Measurements from ENCODE around the gene DUOXA2. TPM values are rescaled to one million over a fixed set of nuclear protein-coding genes. Genes with fewer than 3 reads are reported as not detected.
A peak's percentile ranks its signal among the peaks of the same experiment; 100 is the strongest.

Gene DUOXA2
- total RNA-seq, 4 donors from 2014 or later, result 0.67 TPM; not detected in 3

DNA sequence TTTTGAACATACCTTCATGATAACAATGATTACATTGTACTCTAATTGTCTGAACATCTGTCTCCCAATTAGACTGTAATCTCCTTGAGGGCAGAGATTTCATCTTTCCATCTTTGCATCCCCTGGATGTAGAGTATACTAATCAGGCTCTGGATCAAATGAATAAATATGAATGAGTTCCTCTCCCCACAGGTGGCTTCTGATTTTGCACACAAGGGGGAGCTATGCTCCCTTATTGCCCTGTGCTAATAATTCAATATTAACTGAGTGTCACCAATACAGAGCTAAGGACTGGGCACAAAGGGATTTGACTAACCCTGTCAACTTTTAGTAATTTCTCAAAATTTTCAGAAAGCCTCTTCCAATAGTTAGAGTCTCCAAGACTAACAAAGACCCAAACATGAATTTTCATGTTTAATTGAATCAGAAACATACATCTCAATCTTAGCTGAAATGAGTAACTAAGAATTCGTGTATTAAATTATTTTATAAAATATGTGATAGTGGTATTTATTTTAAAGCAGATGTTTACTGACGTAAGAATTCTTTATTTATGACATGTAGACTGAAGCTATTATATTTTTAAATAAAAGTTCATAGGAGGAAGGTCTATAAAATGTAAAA is 12.5 kb downstream of the DUOXA2 start:
- DNase-seq, result peak in 2 of 3 donors; percentile 30 to 76
- H3K27me3 ChIP-seq, result peaks cover 0 to 18% of the 10 kb centered on the region in 2 donors

GRCh38 chr15:45128971-45129639 is 15.0 kb downstream of the DUOXA2 start:
- no peak overlapping the region for H3K27ac ChIP-seq
- H3K27me3 ChIP-seq, result peaks cover 0 to 18% of the 10 kb centered on the region in 2 donors
- H3K36me3 ChIP-seq, result no peaks in the 10 kb centered on the region
- H3K9me3 ChIP-seq, result no peaks in the 10 kb centered on the region
- no peak for TF ChIP-seq POLR2A (IDR thresholded peaks at IDR 0.05)
- TF ChIP-seq CTCF (IDR thresholded peaks at IDR 0.05), result no peak
- peak overlapping the region in 2 of 4 donors; percentile 35 to 36 for H3K4me3 ChIP-seq
- peaks cover 0 to 13% (median 3%) of the 10 kb centered on the region in 4 donors for H3K4me1 ChIP-seq
- peak in 1 of 3 donors; percentile 41 for DNase-seq

More for the DNA sequence above, 12.5 kb downstream of the DUOXA2 start:
- Histone ChIP-seq H3K4me3 (no peak overlapping the region), H3K36me3 (no peaks in the 10 kb centered on the region), H3K27ac (no peak overlapping the region), H3K4me1 (peaks cover 0 to 13% (median 3%) of the 10 kb centered on the region in 4 donors), H3K9me3 (no peaks in the 10 kb centered on the region)
- peak; percentile 24 to 73 (median 68) for TF ChIP-seq CTCF (IDR thresholded peaks at IDR 0.05)
- no peak for TF ChIP-seq POLR2A (IDR thresholded peaks at IDR 0.05)

- Histone ChIP-seq H3K4me1 (peaks cover 0 to 13% (median 3%) of the 10 kb centered on the region in 4 donors), H3K4me3 (peak within 1 kb of the TSS in 3 of 4 donors; percentile 12 to 36 (median 35)), H3K27ac (no peak within 1 kb of the TSS), H3K36me3 (no peaks in the 10 kb centered on the region), H3K27me3 (peaks cover 0 to 16% of the 10 kb centered on the region in 2 donors), H3K9me3 (no peaks in the 10 kb centered on the region)
- DNase-seq, result peak in 2 of 3 donors; percentile 59 to 74
- TF ChIP-seq POLR2A (IDR thresholded peaks at IDR 0.05) (no peak), CTCF (IDR thresholded peaks at IDR 0.05) (no peak)
Measured at GRCh38 chr15:45129651-45130129, 15.6 kb downstream of the DUOXA2 start, which contains the start of the genes DUOX1 and DUOXA1. Gene DUOX1 (plus strand): TSS chr15:45129994. CDS start chr15:45131967, 1,973 bp downstream. Gene DUOXA1 (minus strand): TSS chr15:45129879. CDS start chr15:45123014, 6,865 bp downstream.

DNA sequence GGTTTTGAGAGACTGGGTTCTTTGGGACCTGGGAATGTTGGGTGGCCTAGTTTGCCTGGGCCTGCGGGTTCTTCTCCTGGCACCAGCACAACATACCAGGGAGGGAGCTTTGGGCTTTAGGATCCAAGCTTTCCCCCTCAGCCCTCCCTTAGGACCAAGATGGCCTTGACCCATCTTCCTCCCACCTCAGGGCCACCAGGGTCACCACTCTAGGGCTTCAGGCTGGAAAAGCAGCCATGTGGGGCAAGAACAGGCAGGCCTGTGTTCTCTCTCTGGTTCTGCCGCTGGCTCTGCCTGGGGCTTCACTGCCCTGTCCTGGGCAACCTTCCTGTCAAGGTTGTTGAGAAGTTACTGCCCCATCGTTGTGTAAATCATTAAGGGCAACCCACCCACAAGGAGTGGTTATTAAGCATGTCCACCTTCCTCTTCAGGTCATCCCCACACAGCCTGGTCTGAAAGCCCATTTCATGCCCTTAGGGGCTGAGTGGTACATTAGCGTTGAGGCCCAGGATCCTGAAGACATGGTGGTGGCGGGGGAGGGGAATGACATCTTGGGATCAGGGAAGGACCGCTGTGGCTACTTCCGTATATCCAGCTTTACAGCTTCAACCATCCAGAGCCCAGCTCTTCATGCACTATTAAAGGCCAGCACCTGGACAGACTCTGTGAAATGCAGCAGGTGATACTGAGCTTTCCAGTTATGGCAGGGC is 16.3 kb downstream of the DUOXA2 start:
- Histone ChIP-seq H3K9me3 (no peaks in the 10 kb centered on the region), H3K4me1 (peaks cover 0 to 21% (median 7%) of the 10 kb centered on the region in 4 donors), H3K4me3 (peak overlapping the region in 1 of 4 donors; percentile 36), H3K27me3 (peaks cover 0 to 22% of the 10 kb centered on the region in 2 donors), H3K36me3 (no peaks in the 10 kb centered on the region), H3K27ac (no peak overlapping the region)
- peak in 1 of 3 donors; percentile 7 for DNase-seq
- TF ChIP-seq CTCF (IDR thresholded peaks at IDR 0.05) (no peak), POLR2A (IDR thresholded peaks at IDR 0.05) (no peak)

- no peak for DNase-seq
- TF ChIP-seq CTCF (IDR thresholded peaks at IDR 0.05) (no peak), POLR2A (IDR thresholded peaks at IDR 0.05) (no peak)
- H3K9me3 ChIP-seq, result no peaks in the 10 kb centered on the region
- H3K36me3 ChIP-seq, result no peaks in the 10 kb centered on the region
- H3K4me3 ChIP-seq, result no peak overlapping the region
- peaks cover 0 to 22% of the 10 kb centered on the region in 2 donors for H3K27me3 ChIP-seq
- peaks cover 0 to 21% (median 7%) of the 10 kb centered on the region in 4 donors for H3K4me1 ChIP-seq
- H3K27ac ChIP-seq, result no peak overlapping the region
Measured at GRCh38 chr15:45131510-45131909, 17.4 kb downstream of the DUOXA2 start.
